ENCODE data around the gene ZNF621. TPM values are rescaled to one million over a fixed set of nuclear protein-coding genes. Genes with fewer than 3 reads are reported as not detected.
"Not testable (repeated sequence)": the region's sequence is repeated elsewhere in the genome, so short reads cannot be mapped to it uniquely, and the experiment has no call there.

Gene ZNF621
- total RNA-seq, 1 donor from 2014 or later: 5.1 TPM

DNA sequence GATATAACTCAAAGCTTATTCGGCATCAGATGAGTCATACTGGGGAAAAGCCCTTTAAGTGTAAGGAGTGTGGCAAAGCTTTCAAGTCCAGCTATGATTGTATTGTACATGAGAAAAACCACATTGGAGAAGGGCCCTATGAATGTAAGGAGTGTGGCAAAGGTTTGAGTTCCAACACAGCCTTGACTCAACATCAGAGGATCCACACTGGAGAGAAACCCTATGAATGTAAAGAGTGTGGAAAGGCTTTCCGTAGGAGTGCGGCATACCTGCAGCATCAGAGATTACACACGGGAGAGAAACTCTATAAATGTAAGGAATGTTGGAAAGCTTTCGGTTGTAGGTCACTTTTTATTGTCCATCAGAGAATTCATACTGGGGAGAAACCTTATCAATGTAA, 7.5 kb downstream of the ZNF621 start:
- no peak overlapping the region for H3K4me3 ChIP-seq (ENCODE audit: low read depth, low read length)
- DNase-seq (ENCODE audit: low read depth): no peak
- TF ChIP-seq, protein P1, sequence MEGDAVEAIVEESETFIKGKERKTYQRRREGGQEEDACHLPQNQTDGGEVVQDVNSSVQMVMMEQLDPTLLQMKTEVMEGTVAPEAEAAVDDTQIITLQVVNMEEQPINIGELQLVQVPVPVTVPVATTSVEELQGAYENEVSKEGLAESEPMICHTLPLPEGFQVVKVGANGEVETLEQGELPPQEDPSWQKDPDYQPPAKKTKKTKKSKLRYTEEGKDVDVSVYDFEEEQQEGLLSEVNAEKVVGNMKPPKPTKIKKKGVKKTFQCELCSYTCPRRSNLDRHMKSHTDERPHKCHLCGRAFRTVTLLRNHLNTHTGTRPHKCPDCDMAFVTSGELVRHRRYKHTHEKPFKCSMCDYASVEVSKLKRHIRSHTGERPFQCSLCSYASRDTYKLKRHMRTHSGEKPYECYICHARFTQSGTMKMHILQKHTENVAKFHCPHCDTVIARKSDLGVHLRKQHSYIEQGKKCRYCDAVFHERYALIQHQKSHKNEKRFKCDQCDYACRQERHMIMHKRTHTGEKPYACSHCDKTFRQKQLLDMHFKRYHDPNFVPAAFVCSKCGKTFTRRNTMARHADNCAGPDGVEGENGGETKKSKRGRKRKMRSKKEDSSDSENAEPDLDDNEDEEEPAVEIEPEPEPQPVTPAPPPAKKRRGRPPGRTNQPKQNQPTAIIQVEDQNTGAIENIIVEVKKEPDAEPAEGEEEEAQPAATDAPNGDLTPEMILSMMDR (conservative IDR thresholded peaks at IDR 0.05; ENCODE audit: low read depth, low read length): no peak

DNA sequence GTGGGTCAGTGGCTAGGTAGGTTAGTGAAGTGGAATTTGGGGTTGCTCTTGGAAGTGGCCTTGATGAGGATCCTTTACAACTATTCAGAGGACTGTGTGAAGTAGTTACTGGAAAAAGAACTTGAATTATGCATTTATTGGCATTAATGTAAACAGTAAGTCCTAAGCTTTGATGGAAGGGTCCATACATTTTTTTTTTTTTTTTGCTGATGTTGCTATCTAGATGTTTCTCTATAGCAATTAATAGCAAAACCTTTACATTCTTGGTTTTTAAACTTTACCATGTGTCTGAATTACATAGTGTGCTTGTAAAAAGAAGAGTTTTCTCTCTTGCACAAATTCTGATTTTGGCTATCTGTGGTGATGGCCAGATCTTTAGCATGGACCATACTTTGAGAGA, 9.5 kb downstream of the ZNF621 start:
- no peak overlapping the region for H3K4me3 ChIP-seq (ENCODE audit: low read depth, low read length)
- no peak for DNase-seq (ENCODE audit: low read depth)
- TF ChIP-seq, protein P1 (conservative IDR thresholded peaks at IDR 0.05; ENCODE audit: low read depth, low read length): no peak

DNA sequence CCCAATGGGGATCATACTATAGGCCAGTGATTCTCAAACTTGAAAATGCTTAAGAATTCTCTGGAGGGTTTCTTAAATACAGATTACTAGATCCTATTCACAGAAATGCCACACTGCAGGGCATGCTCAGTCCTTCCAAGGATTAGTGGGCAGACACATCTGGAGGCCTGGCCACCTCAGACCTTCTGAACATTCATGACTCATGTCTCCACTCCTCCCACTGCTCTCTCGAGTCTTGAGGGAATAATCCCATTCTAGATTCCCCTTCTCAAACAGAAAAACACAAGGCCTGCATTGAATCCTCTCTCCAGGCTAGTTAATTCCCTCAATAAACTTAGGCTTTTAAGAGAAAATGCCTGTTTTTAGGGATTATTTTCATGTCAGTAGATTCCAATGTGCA, 22.1 kb downstream of the ZNF621 start:
- no peak for DNase-seq (ENCODE audit: low read depth)
- TF ChIP-seq, protein P1 (conservative IDR thresholded peaks at IDR 0.05; ENCODE audit: low read depth, low read length): no peak
- H3K4me3 ChIP-seq (ENCODE audit: low read depth, low read length): no peak overlapping the region

DNA sequence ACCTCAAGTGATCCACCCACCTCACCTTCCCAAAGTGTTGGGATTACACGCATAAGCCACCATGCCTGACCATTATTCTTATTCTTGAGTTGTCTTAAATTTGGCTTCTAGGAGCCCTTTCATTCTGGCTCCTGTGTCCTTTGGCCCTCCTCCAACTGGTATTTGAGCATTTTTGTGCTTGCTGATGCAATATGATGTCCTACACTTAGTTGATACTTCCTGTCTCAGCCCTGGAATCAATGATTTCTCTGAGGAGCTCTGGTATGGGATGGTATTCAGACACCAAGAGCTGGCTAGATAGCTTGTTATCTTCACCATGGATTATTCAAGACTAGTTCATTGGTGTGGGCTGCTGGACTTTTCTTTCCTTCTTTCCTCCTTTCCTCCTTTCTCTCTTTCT, 25.4 kb downstream of the ZNF621 start:
- no peak overlapping the region for H3K4me3 ChIP-seq (ENCODE audit: low read depth, low read length)
- no peak for DNase-seq (ENCODE audit: low read depth)
- TF ChIP-seq, protein P1 (conservative IDR thresholded peaks at IDR 0.05; ENCODE audit: low read depth, low read length): no peak

DNA sequence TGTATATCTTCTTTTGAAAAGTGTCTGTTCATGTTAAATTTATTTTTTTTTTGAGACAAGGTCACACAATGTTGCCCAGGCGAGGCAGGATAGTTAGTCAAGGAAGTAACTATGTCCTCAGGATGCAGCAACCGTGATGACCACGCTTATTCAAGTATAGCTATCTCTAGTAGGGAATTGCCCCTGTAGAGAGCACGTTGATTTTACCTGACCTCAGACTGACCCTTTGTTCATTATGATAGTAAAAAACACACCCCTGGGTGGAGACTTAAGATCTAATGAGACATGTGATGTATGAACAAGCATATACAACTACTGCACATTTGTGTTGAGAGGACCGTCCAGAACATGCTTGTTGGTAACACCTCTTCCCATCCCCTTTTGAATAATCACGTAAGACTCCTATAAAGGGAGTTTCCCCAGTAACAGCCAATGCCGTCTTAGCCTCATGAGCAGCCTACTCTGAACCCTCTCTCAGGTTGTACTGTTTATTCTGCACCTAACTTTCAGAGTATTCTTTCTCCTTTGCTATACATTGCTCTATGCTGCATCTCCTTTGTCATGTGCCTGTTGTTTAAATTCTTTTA, 32.9 kb downstream of the ZNF621 start:
- H3K4me3 ChIP-seq (ENCODE audit: low read depth, low read length): no peak overlapping the region
- DNase-seq (ENCODE audit: low read depth): no peak
- TF ChIP-seq, protein P1 (conservative IDR thresholded peaks at IDR 0.05; ENCODE audit: low read depth, low read length): no peak

DNA sequence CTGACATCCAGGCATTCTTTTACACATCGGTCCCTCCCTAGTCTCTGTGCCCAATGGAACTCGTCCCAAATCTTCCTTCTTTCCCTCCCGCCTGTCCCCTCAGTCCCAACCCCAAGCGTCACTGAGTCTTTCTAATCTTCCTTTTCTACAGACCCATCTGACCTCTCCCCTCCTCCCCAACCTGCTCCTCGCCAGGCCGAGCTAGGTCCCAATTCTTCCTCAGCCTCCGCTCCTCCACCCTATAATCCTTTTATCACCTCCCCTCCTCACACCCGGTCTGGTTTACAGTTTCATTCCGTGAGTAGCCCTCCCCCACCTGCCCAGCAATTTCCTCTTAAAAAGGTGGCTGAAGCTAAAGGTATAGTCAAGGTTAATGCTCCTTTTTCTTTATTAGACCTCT, 37.7 kb downstream of the ZNF621 start:
- DNase-seq (ENCODE audit: low read depth); H3K4me3 ChIP-seq (ENCODE audit: low read depth, low read length): not testable (repeated sequence)

DNA sequence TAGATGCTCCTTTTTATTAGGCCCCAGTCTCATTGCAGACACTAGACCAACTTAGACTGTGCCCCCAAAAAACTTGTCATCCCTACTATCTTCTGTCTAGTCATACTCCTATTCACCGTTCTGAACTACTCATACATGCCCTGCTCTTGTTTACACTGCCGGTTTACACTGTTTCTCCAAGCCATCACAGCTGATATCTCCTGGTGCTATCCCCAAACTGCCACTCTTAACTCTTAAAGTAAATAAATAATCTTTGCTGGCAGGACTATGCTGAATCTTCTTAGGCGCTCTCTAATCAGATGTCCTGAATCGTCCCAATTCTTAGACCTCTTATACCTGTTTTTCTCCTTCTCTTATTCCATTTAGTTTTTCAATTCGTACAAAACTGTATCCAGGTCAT, 40.9 kb downstream of the ZNF621 start:
- not testable (repeated sequence) for H3K4me3 ChIP-seq (ENCODE audit: low read depth, low read length); DNase-seq (ENCODE audit: low read depth)

DNA sequence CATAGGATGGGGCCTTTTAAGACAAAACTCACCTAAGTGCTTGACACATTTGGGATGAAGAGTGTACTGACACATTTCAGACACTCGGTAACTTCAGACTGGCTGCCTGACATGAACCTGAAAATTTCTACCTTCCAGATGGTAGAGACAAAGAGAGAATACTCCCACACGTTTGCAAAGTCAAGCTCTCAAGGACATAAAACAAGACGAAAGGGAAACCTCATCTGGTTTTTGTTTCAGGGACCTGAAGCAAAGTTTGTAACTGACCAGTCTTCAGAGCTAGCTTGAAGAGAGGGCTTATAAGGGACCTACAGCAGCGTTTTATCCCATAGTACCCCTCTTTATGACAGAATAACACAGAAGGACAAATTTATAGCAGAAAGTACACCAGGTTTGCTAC, 41.9 kb downstream of the ZNF621 start:
- no peak overlapping the region for H3K4me3 ChIP-seq (ENCODE audit: low read depth, low read length)
- TF ChIP-seq, protein P1 (conservative IDR thresholded peaks at IDR 0.05; ENCODE audit: low read depth, low read length): no peak
- no peak for DNase-seq (ENCODE audit: low read depth)
